Testis (tissue), 3 donors: Measurements from ENCODE around the gene TLR8. TPM values are rescaled to one million over a fixed set of nuclear protein-coding genes. Genes with fewer than 3 reads are reported as not detected.

Experiments
- DNase-seq: peaks from one replicate; pipeline ENCODE4 v3.0.0-alpha.2; 2019
- H3K27ac ChIP-seq, 2 donors: fragments of 200-600 bp; sonication (generic); one replicate each; pipeline ENCODE4 v1.5.1; 2019
- H3K27me3 ChIP-seq: fragments of 200-600 bp; sonication (generic); one replicate; pipeline ENCODE4 v1.5.1; 2019
- H3K36me3 ChIP-seq: fragments of 200-600 bp; sonication (generic); one replicate; pipeline ENCODE4 v1.5.1; 2017; ENCODE audit warnings: low read depth; ENCODE audit errors: missing control alignments
- H3K4me1 ChIP-seq: fragments of 200-600 bp; sonication (generic); one replicate; pipeline ENCODE4 v1.5.1; 2019
- H3K4me3 ChIP-seq, 2 donors: fragments of 200-600 bp; sonication (generic); one replicate each; pipeline ENCODE4 v1.5.1; 2017 to 2019
- H3K9me3 ChIP-seq: fragments of 200-600 bp; sonication (generic); one replicate; pipeline ENCODE4 v1.5.1; 2017
- POLR2A ChIP-seq: fragments of 450-650 bp; IDR thresholded peaks from one replicate; pipeline ENCODE4 v1.6.1; 2017; ENCODE audit warnings: antibody characterized with exemption, mild to moderate bottlenecking, moderate library complexity
- WGBS, 2 donors: methylation state at CpG; one replicate each; pipeline ENCODE4 v1.1.5; 2018; 5-methylcytosine and 5-hydroxymethylcytosine counted together
- intact Hi-C: fragments of 100-400 bp; cut with DNase I; formaldehyde crosslinking; loops from one replicate; pipeline ENCODE4 v1.15.1; 2023; ENCODE audit warnings: low total_unique reads
- polyA plus RNA-seq: library from polyadenylated mRNA; stranded (reverse); fragments of 350-450 nt; fragmentation: Illumina TruSeq; extraction: RNeasy Lipid Tissue Mini Kit (QIAGEN cat#74804); gene quantifications from one replicate; pipeline ENCODE4 v1.2.3, GENCODE V29; 2014; ENCODE audit warnings: low read depth, low replicate concordance; ENCODE audit not compliant: insufficient read depth
- total RNA-seq, 2 donors: library from RNA; depleted of rRNA; stranded (reverse); fragments of >200 nt; gene quantifications; one replicate each; pipeline ENCODE4 v1.2.3, GENCODE V29; 2016
- TF ChIP-seq, protein P1 (sequence below), 3 experiments: fragments of 450-650 bp in 2 of 3; fragments of 200-600 bp in 1 of 3; sonication (generic) in 1 of 3; IDR thresholded peaks; one replicate each; pipeline ENCODE4 v1.5.1; 2016 to 2019; ENCODE audit warnings: antibody characterized with exemption in 3 of 3, mild to moderate bottlenecking in 2 of 3, moderate library complexity in 1 of 3

Gene TLR8
- total and polyA plus RNA-seq, 3 donors from 2014 or later = 0.08 to 1.3 (median 0.50) TPM

DNA sequence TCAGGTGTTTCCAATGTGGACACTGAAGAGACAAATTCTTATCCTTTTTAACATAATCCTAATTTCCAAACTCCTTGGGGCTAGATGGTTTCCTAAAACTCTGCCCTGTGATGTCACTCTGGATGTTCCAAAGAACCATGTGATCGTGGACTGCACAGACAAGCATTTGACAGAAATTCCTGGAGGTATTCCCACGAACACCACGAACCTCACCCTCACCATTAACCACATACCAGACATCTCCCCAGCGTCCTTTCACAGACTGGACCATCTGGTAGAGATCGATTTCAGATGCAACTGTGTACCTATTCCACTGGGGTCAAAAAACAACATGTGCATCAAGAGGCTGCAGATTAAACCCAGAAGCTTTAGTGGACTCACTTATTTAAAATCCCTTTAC, 20.9 kb upstream of the TLR8 start:
- H3K27me3 ChIP-seq = no peaks in the 10 kb centered on the region
- H3K27ac ChIP-seq = no peak overlapping the region
- 29 to 47% methylated on average over 5 of the region's 5 CpGs for WGBS, 2 donors
- intact Hi-C loops = no loop called here
- TF ChIP-seq POLR2A = no peak
- TF ChIP-seq, protein P1, sequence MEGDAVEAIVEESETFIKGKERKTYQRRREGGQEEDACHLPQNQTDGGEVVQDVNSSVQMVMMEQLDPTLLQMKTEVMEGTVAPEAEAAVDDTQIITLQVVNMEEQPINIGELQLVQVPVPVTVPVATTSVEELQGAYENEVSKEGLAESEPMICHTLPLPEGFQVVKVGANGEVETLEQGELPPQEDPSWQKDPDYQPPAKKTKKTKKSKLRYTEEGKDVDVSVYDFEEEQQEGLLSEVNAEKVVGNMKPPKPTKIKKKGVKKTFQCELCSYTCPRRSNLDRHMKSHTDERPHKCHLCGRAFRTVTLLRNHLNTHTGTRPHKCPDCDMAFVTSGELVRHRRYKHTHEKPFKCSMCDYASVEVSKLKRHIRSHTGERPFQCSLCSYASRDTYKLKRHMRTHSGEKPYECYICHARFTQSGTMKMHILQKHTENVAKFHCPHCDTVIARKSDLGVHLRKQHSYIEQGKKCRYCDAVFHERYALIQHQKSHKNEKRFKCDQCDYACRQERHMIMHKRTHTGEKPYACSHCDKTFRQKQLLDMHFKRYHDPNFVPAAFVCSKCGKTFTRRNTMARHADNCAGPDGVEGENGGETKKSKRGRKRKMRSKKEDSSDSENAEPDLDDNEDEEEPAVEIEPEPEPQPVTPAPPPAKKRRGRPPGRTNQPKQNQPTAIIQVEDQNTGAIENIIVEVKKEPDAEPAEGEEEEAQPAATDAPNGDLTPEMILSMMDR (IDR thresholded peaks at IDR 0.05) = no peak
- no peak for DNase-seq
- H3K4me3 ChIP-seq = no peak overlapping the region
- no peaks in the 10 kb centered on the region for H3K36me3 ChIP-seq
- no peaks in the 10 kb centered on the region for H3K9me3 ChIP-seq
- H3K4me1 ChIP-seq = no peaks in the 10 kb centered on the region

DNA sequence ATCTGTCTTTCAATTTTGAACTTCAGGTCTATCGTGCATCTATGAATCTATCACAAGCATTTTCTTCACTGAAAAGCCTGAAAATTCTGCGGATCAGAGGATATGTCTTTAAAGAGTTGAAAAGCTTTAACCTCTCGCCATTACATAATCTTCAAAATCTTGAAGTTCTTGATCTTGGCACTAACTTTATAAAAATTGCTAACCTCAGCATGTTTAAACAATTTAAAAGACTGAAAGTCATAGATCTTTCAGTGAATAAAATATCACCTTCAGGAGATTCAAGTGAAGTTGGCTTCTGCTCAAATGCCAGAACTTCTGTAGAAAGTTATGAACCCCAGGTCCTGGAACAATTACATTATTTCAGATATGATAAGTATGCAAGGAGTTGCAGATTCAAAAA, 19.9 kb upstream of the TLR8 start:
- no peak for DNase-seq
- Histone ChIP-seq H3K27me3 (no peaks in the 10 kb centered on the region), H3K4me3 (no peak overlapping the region), H3K36me3 (no peaks in the 10 kb centered on the region), H3K4me1 (no peaks in the 10 kb centered on the region), H3K27ac (no peak overlapping the region), H3K9me3 (no peaks in the 10 kb centered on the region)
- intact Hi-C loops = no loop called here
- 71 to 97% methylated on average over 3 of the region's 3 CpGs for WGBS, 2 donors
- TF ChIP-seq, protein P1 (IDR thresholded peaks at IDR 0.05) = no peak
- no peak for TF ChIP-seq POLR2A

DNA sequence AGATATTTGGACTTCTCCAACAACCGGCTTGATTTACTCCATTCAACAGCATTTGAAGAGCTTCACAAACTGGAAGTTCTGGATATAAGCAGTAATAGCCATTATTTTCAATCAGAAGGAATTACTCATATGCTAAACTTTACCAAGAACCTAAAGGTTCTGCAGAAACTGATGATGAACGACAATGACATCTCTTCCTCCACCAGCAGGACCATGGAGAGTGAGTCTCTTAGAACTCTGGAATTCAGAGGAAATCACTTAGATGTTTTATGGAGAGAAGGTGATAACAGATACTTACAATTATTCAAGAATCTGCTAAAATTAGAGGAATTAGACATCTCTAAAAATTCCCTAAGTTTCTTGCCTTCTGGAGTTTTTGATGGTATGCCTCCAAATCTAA, 19.3 kb upstream of the TLR8 start:
- TF ChIP-seq POLR2A = no peak
- TF ChIP-seq, protein P1 (IDR thresholded peaks at IDR 0.05) = no peak
- intact Hi-C loops = no loop called here

DNA sequence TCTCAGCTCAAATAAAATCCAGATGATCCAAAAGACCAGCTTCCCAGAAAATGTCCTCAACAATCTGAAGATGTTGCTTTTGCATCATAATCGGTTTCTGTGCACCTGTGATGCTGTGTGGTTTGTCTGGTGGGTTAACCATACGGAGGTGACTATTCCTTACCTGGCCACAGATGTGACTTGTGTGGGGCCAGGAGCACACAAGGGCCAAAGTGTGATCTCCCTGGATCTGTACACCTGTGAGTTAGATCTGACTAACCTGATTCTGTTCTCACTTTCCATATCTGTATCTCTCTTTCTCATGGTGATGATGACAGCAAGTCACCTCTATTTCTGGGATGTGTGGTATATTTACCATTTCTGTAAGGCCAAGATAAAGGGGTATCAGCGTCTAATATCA, 18.7 kb upstream of the TLR8 start:
- TF ChIP-seq, protein P1 (IDR thresholded peaks at IDR 0.05) = no peak
- no peaks in the 10 kb centered on the region for H3K27me3 ChIP-seq
- H3K4me3 ChIP-seq = no peak overlapping the region
- no peaks in the 10 kb centered on the region for H3K4me1 ChIP-seq
- WGBS, 2 donors = 94 to 100% methylated on average over 2 to 3 of the region's 3 CpGs
- no peak overlapping the region for H3K27ac ChIP-seq
- H3K9me3 ChIP-seq = no peaks in the 10 kb centered on the region
- intact Hi-C loops = no loop called here
- no peak for DNase-seq
- no peaks in the 10 kb centered on the region for H3K36me3 ChIP-seq

More for the DNA sequence above, 19.3 kb upstream of the TLR8 start:
- Histone ChIP-seq H3K9me3 (no peaks in the 10 kb centered on the region), H3K27me3 (no peaks in the 10 kb centered on the region), H3K4me3 (no peak overlapping the region), H3K36me3 (no peaks in the 10 kb centered on the region), H3K4me1 (no peaks in the 10 kb centered on the region), H3K27ac (no peak overlapping the region)
- DNase-seq = no peak
- 65 to 69% methylated on average over 2 of the region's 2 CpGs for WGBS, 2 donors

DNA sequence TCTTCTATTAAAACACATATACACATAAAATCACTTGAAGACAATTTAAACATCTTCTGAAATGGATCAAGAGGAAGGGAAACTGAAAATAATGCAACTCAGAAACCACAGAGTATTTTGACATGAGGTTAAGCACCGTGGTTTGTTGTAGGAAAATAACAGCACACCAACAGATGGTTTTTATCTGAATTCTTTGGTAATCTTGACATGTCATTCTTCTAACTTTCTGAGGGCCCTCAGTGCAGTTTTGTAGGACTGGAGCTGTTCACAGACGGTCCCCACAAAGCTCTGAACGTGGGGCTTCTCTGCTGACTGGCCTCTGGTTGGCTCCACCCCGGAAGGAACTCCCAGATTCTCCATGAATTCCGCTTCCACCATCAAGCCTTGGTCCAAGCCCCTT, 16.0 kb upstream of the TLR8 start:
- Histone ChIP-seq H3K4me3 (no peak overlapping the region), H3K27ac (no peak overlapping the region), H3K36me3 (no peaks in the 10 kb centered on the region), H3K4me1 (no peaks in the 10 kb centered on the region), H3K27me3 (no peaks in the 10 kb centered on the region), H3K9me3 (no peaks in the 10 kb centered on the region)
- 61 to 65% methylated on average over 5 of the region's 5 CpGs for WGBS, 2 donors
- intact Hi-C loops = no loop called here
- no peak for DNase-seq
- TF ChIP-seq POLR2A = no peak
- TF ChIP-seq, protein P1 (IDR thresholded peaks at IDR 0.05) = no peak
